ENCODE data around the gene POU6F2. TPM values are rescaled to one million over a fixed set of nuclear protein-coding genes. Genes with fewer than 3 reads are reported as not detected.

Gene POU6F2
- total RNA-seq, 1 donor from 2014 or later, result not detected

DNA sequence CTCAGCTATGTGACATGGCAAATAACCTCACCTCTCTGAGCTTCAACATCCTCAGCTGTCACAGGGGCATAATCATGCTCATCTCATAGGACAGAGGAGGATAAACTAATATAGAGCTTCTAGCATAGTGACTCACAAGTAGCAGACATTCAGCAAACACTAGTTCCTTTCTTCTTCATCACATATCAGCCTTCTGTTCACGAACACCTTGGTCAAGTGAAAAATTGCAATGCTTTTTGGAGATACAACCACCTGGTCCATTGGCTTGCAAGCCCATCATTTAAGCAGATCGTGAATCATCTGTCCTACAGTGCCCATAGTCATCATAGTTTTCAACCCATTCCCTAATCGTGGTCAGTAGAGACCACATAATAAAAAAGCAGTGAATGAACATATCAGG lies 310.6 kb downstream of the POU6F2 start:
- H3K4me1 ChIP-seq, result no peaks in the 10 kb centered on the region
- no peak overlapping the region for H3K27ac ChIP-seq
- no peak overlapping the region for H3K4me3 ChIP-seq
- H3K27me3 ChIP-seq, result no peaks in the 10 kb centered on the region
- intact Hi-C loops (cut with DNase I), result no loop called here
- H3K36me3 ChIP-seq, result no peaks in the 10 kb centered on the region
- TF ChIP-seq CTCF (IDR thresholded peaks at IDR 0.05), result no peak
- H3K9me3 ChIP-seq, result no peaks in the 10 kb centered on the region
- no peak for DNase-seq (ENCODE audit: low spot score in 2 of 2)

DNA sequence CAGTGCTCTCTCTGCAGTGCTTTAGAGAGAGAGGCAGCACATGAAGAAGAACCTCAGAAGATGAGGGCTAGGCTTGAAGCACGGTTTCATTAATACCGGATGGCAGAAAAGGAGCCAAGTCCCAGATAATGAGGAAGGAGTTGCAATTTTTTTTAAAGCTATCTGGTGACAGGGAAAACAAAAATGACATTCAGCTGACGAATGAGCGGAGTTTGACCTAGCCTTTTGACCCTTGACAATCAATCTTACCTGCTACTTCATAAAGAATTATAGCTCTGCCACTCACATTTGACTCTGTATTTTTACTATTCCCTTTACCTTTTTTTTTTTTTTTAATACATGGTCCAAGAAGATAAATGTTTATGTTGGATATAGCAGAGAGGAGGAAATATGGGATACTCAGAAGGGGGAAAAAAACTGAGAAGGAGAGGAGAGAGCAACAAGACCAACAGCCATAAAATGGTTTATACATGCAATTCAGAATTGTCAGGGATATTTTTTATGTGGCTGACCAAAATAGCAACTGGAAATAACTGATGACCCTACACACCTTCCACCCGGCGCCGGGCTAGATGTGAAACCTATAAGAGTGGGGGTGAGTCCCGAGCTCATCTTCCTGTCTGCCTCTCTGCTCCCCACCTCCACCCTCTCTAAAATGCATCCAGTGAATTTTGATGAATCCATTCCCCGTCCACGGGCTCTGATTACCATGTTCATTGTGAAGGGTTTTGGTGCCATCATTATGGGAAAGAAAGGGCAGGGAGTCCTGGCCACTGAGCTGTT lies 314.1 kb downstream of the POU6F2 start:
- H3K4me1 ChIP-seq, result no peaks in the 10 kb centered on the region
- H3K9me3 ChIP-seq, result no peaks in the 10 kb centered on the region
- no peak for TF ChIP-seq CTCF (IDR thresholded peaks at IDR 0.05)
- H3K4me3 ChIP-seq, result no peak overlapping the region
- no peaks in the 10 kb centered on the region for H3K36me3 ChIP-seq
- no peaks in the 10 kb centered on the region for H3K27me3 ChIP-seq
- intact Hi-C loops (cut with DNase I), result no loop called here
- no peak overlapping the region for H3K27ac ChIP-seq
- no peak for DNase-seq (ENCODE audit: low spot score in 2 of 2)

- no peak for TF ChIP-seq CTCF (IDR thresholded peaks at IDR 0.05)
- no peaks in the 10 kb centered on the region for H3K4me1 ChIP-seq
- DNase-seq (ENCODE audit: low spot score in 2 of 2), result no peak
- H3K9me3 ChIP-seq, result no peaks in the 10 kb centered on the region
- intact Hi-C loops (cut with DNase I), result no loop called here
- H3K4me3 ChIP-seq, result no peak overlapping the region
- H3K36me3 ChIP-seq, result no peaks in the 10 kb centered on the region
- H3K27ac ChIP-seq, result no peak overlapping the region
- H3K27me3 ChIP-seq, result no peaks in the 10 kb centered on the region
Observed at GRCh38 chr7:39293056-39293823, 315.5 kb downstream of the POU6F2 start.

DNA sequence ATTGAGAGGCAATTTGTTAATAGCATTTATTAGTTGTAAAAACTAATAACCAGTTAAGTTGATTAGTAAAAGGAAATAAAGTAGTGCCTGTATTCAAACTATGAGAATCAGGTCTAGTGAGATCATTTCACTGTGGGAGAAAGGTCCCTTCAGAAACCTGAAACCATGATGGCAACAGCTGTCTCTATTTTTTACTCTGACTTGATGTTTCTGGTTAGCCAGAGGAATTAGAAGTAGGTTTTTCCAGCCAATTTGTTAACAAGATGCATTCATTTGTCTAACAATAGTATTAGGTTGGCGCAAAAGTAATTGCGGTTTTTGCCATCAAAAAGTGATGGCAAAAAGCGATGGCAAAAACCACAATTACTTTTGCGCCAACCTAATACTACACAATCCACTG lies 316.3 kb downstream of the POU6F2 start:
- H3K4me1 ChIP-seq, result no peaks in the 10 kb centered on the region
- no peaks in the 10 kb centered on the region for H3K27me3 ChIP-seq
- intact Hi-C loops (cut with DNase I), result no loop called here
- H3K9me3 ChIP-seq, result no peaks in the 10 kb centered on the region
- no peaks in the 10 kb centered on the region for H3K36me3 ChIP-seq
- H3K4me3 ChIP-seq, result no peak overlapping the region
- no peak for TF ChIP-seq CTCF (IDR thresholded peaks at IDR 0.05)
- no peak overlapping the region for H3K27ac ChIP-seq
- DNase-seq (ENCODE audit: low spot score in 2 of 2), result no peak

DNA sequence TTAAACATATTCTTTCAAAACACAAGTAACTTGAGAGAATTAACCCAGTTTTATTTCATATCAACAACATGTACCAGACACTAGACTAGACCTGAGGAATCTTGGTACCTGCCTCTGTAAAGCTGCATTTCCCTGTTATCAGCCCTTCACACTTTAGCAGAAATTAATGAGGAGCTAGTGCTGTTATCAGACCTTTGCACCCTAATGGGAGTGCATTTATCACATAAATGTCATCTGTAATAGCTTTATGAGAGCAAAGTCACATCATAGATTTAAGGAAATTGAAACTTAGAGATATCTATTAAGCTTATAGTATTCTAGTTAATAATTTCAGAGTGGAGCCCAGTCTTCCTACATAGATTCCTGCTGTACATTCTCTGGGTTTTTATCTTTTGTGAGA lies 318.1 kb downstream of the POU6F2 start:
- no peaks in the 10 kb centered on the region for H3K4me1 ChIP-seq
- no peak for TF ChIP-seq CTCF (IDR thresholded peaks at IDR 0.05)
- H3K4me3 ChIP-seq, result no peak overlapping the region
- no peaks in the 10 kb centered on the region for H3K27me3 ChIP-seq
- intact Hi-C loops (cut with DNase I), result no loop called here
- no peak overlapping the region for H3K27ac ChIP-seq
- H3K36me3 ChIP-seq, result no peaks in the 10 kb centered on the region
- no peak for DNase-seq (ENCODE audit: low spot score in 2 of 2)
- no peaks in the 10 kb centered on the region for H3K9me3 ChIP-seq
